NT2/D1 (cell line): ENCODE measurements around the gene SPEM1.

Experiments used
- DNase-seq: peaks from one replicate; pipeline ENCODE4 v3.0.0-alpha.2; 2011; ENCODE audit warnings: low read depth, low spot score
- H3K27me3 ChIP-seq: 2 replicates; pipeline ENCODE4 v1.6.0; 2011; ENCODE audit warnings: mild to moderate bottlenecking; ENCODE audit not compliant: insufficient read length, insufficient read depth
- H3K36me3 ChIP-seq: 2 replicates; pipeline ENCODE4 v1.6.1; 2011; ENCODE audit warnings: mild to moderate bottlenecking, low read length, mixed read lengths; ENCODE audit not compliant: insufficient read depth, insufficient read length
- H3K4me1 ChIP-seq: 2 replicates; pipeline ENCODE4 v1.5.1; 2011; ENCODE audit not compliant: insufficient read depth, insufficient read length
- H3K4me3 ChIP-seq: 2 replicates; pipeline ENCODE4 v1.5.1; 2011; ENCODE audit warnings: low read depth; ENCODE audit not compliant: insufficient read length
- H3K9ac ChIP-seq: 2 replicates; pipeline ENCODE4 v1.6.0; 2011; ENCODE audit warnings: low read depth; ENCODE audit not compliant: insufficient read length
- H3K9me3 ChIP-seq: 2 replicates; pipeline ENCODE4 v1.5.1; 2011; ENCODE audit warnings: mild to moderate bottlenecking, low read length; ENCODE audit not compliant: insufficient read depth
- SUZ12 ChIP-seq: IDR thresholded peaks from 2 replicates; pipeline ENCODE4 v1.6.1; 2011; ENCODE audit not compliant: insufficient read length, insufficient read depth; ENCODE audit errors: extremely low read depth
- YY1 ChIP-seq: IDR thresholded peaks from 2 replicates; pipeline ENCODE4 v1.6.1; 2011; ENCODE audit not compliant: insufficient read length, insufficient read depth
- ZNF274 ChIP-seq: IDR thresholded peaks from 2 replicates; pipeline ENCODE4 v1.6.1; 2011; ENCODE audit warnings: mild to moderate bottlenecking, low read depth, low read length

The SPEM1 gene

GRCh38 chr17:7425316-7425715 lies 5.2 kb downstream of the SPEM1 start, which contains the start of gene SPEM2:
Gene SPEM2, plus strand, starts transcription at chr17:7425616. Its CDS starts 73 bp downstream, at chr17:7425689.
- TF ChIP-seq YY1 (no peak), SUZ12 (no peak), ZNF274 (no peak)
- Histone ChIP-seq H3K9ac (no peak within 1 kb of the TSS), H3K36me3 (no peaks in the 10 kb centered on the region), H3K4me1 (no peaks in the 10 kb centered on the region), H3K4me3 (no peak within 1 kb of the TSS), H3K27me3 (no peaks in the 10 kb centered on the region), H3K9me3 (no peaks in the 10 kb centered on the region)
- DNase-seq: no peak

DNA sequence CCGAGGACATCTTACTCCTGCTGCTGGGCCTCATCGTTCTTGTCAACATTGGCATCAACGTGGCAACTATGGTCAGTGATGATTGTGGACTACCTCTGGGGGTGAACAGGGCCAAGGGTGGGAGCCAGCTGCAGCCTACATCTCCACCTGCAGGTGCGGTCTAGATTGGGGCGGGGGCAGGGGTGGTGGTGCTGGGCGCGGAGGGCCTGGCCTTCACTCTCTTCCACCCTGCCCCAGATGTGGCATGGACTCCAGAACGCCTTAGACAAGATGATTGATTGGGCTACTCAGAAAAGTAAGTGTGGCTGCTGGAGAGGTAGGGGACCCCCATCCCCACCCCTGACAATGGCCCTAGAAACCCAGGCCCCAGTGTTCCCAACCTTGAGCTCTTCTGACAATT lies 5.6 kb downstream of the SPEM1 start:
- no peak overlapping the region for H3K9ac ChIP-seq
- H3K4me1 ChIP-seq: no peaks in the 10 kb centered on the region
- H3K4me3 ChIP-seq: no peak overlapping the region
- H3K9me3 ChIP-seq: no peaks in the 10 kb centered on the region
- H3K36me3 ChIP-seq: no peaks in the 10 kb centered on the region
- H3K27me3 ChIP-seq: no peaks in the 10 kb centered on the region
- no peak for DNase-seq
- TF ChIP-seq YY1 (no peak), ZNF274 (no peak), SUZ12 (no peak)

- no peaks in the 10 kb centered on the region for H3K27me3 ChIP-seq
- no peak overlapping the region for H3K9ac ChIP-seq
- no peaks in the 10 kb centered on the region for H3K4me1 ChIP-seq
- TF ChIP-seq ZNF274 (no peak), SUZ12 (no peak), YY1 (no peak)
- DNase-seq: no peak
- no peaks in the 10 kb centered on the region for H3K9me3 ChIP-seq
- H3K4me3 ChIP-seq: no peak overlapping the region
- no peaks in the 10 kb centered on the region for H3K36me3 ChIP-seq
Observed at GRCh38 chr17:7426203-7426863, 6.2 kb downstream of the SPEM1 start.

DNA sequence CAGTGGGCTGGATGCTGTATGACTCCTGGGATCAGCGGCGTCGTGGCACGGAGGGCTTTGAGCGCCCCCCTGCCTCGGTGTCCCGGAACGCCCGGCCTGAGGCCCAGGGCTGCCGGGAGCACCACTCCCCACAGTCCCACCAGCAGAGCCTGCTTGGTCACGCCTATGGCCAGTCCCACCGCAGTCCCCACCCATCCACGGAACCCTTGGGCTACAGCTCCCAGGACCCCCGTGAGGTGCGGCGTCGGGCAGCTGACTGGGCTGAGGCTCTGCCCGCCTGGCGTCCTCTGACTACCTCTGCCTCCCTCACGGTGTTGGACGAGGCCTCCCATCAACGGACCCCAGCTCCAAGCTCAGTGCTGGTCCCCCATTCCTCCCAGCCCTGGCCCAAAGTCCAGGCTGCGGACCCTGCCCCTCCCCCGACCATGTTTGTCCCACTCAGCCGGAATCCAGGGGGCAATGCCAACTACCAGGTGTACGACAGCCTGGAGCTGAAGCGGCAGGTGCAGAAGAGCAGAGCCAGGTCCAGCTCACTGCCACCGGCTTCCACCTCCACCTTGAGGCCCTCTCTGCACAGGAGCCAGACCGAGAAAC lies 6.9 kb downstream of the SPEM1 start:
- H3K4me1 ChIP-seq: no peaks in the 10 kb centered on the region
- H3K9me3 ChIP-seq: no peaks in the 10 kb centered on the region
- DNase-seq: no peak
- H3K27me3 ChIP-seq: no peaks in the 10 kb centered on the region
- H3K36me3 ChIP-seq: no peaks in the 10 kb centered on the region
- H3K9ac ChIP-seq: no peak overlapping the region
- TF ChIP-seq ZNF274: no peak
- TF ChIP-seq YY1: no peak
- no peak for TF ChIP-seq SUZ12
- H3K4me3 ChIP-seq: no peak overlapping the region

DNA sequence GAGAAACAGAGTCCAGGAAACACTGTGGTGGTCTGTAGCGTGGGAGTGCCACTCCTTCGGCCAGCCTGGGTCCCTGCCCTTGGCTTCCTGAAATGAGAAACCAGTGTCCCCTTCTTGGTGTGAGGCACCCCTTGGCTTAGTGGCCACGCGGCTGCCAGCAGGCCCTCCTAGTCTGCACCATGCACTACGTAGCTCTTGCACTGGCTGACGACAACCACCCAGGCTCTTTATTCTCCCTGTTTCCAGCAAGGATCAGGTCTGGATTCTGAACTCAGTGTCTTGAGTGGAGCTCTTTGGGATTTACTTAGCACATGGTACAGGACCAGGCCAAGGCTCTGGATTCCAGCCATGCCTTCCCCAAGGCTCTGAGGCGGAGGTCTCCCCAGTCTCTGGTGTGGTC lies 7.4 kb downstream of the SPEM1 start:
- TF ChIP-seq ZNF274: no peak
- Histone ChIP-seq H3K9me3 (no peaks in the 10 kb centered on the region), H3K27me3 (no peaks in the 10 kb centered on the region), H3K36me3 (no peaks in the 10 kb centered on the region), H3K4me3 (no peak overlapping the region), H3K9ac (no peak overlapping the region), H3K4me1 (no peaks in the 10 kb centered on the region)
- no peak for DNase-seq

GRCh38 chr17:7428557-7428956 lies 8.4 kb downstream of the SPEM1 start, which contains the start of gene SPEM3:
Gene SPEM3, plus strand, starts transcription at chr17:7428857. Its CDS starts 46 bp downstream, at chr17:7428903.
- DNase-seq: no peak
- TF ChIP-seq ZNF274 (no peak), YY1 (no peak), SUZ12 (no peak)
- no peak within 1 kb of the TSS for H3K9ac ChIP-seq

GRCh38 chr17:7429722-7430121 lies 9.6 kb downstream of the SPEM1 start:
- Histone ChIP-seq H3K4me3 (no peak overlapping the region), H3K9me3 (no peaks in the 10 kb centered on the region), H3K4me1 (no peaks in the 10 kb centered on the region), H3K36me3 (no peaks in the 10 kb centered on the region), H3K9ac (no peak overlapping the region), H3K27me3 (no peaks in the 10 kb centered on the region)
- no peak for DNase-seq
- no peak for TF ChIP-seq ZNF274
- no peak for TF ChIP-seq YY1
- TF ChIP-seq SUZ12: no peak

More at GRCh38 chr17:7428557-7428956, 8.4 kb downstream of the SPEM1 start, which contains the start of gene SPEM3:
- Histone ChIP-seq H3K36me3 (no peaks in the 10 kb centered on the region), H3K4me3 (no peak within 1 kb of the TSS), H3K27me3 (no peaks in the 10 kb centered on the region), H3K4me1 (no peaks in the 10 kb centered on the region), H3K9me3 (no peaks in the 10 kb centered on the region)
